HepG2 (cell line): ENCODE measurements around the gene RANBP3. TPM values are rescaled to one million over a fixed set of nuclear protein-coding genes. Genes with fewer than 3 reads are reported as not detected.

Experiments
- CEBPG ChIP-seq: IDR thresholded peaks from 2 replicates; pipeline ENCODE4 v1.6.1; 2016
- EEA1 ChIP-seq: sonication (generic); formaldehyde crosslinking; IDR thresholded peaks from 2 replicates; pipeline ENCODE4 v1.5.1; 2020; ENCODE audit warnings: mild to moderate bottlenecking, missing genetic modification reagents, borderline replicate concordance
- HDAC6 ChIP-seq: fragments of 200-600 bp; sonication (generic); IDR thresholded peaks from 2 replicates; pipeline ENCODE4 v1.7.0; 2017; ENCODE audit warnings: mild to moderate bottlenecking, antibody characterized with exemption, low read length, low read depth
- KLF11 ChIP-seq: IDR thresholded peaks from 2 replicates; pipeline ENCODE4 v1.6.1; 2016; ENCODE audit warnings: missing compliant biosample characterization
- MIXL1 ChIP-seq: IDR thresholded peaks from 2 replicates; pipeline ENCODE4 v1.6.1; 2016
- MXD3 ChIP-seq: IDR thresholded peaks from 2 replicates; pipeline ENCODE4 v1.6.1; 2016; ENCODE audit warnings: mild to moderate bottlenecking, missing biosample characterization, missing genetic modification reagents
- NFE2L2 ChIP-seq: fragments of 150-350 bp; IDR thresholded peaks from 2 replicates; pipeline ENCODE4 v1.6.1; 2014; ENCODE audit warnings: low read length
- NFYB ChIP-seq: sonication (generic); formaldehyde crosslinking; IDR thresholded peaks from 2 replicates; pipeline ENCODE4 v1.4.0; 2020; ENCODE audit warnings: missing genetic modification reagents
- NR3C1 ChIP-seq: sonication (generic); formaldehyde crosslinking; IDR thresholded peaks from 2 replicates; pipeline ENCODE4 v1.4.0; 2020; ENCODE audit warnings: missing genetic modification reagents
- SNRNP70 ChIP-seq: fragments of 200-400 bp; formaldehyde crosslinking; IDR thresholded peaks from 2 replicates; pipeline ENCODE4 v1.6.1; 2017; ENCODE audit warnings: mild to moderate bottlenecking, low read depth, low read length, moderate library complexity
- ZHX2 ChIP-seq, 2 experiments: sonication (generic) in 1 of 2; formaldehyde crosslinking in 1 of 2; IDR thresholded peaks; 2 replicates each; pipeline versions ENCODE4 v1.6.1 to v1.9.0; 2014 to 2022; ENCODE audit warnings: antibody characterized with exemption in 1 of 2, borderline replicate concordance in 1 of 2, inconsistent platforms in 1 of 2, low read depth in 1 of 2, missing genetic modification reagents in 1 of 2
- ZMYM4 ChIP-seq: sonication (generic); formaldehyde crosslinking; IDR thresholded peaks from 2 replicates; pipeline ENCODE4 v1.8.1; 2023; ENCODE audit warnings: mild to moderate bottlenecking, missing genetic modification reagents
- ZNF354B ChIP-seq: sonication (generic); formaldehyde crosslinking; IDR thresholded peaks from 2 replicates; pipeline ENCODE4 v1.8.0; 2022; ENCODE audit warnings: mild to moderate bottlenecking, missing genetic modification reagents
- ZNF564 ChIP-seq: sonication (generic); formaldehyde crosslinking; IDR thresholded peaks from 2 replicates; pipeline ENCODE4 v1.8.1; 2023; ENCODE audit warnings: mild to moderate bottlenecking, missing genetic modification reagents
- polyA plus RNA-seq, 8 experiments: library from polyadenylated mRNA; depleted of rRNA in 3 of 8; stranded (reverse) in 7 of 8; unstranded in 1 of 8; fragments of >200 nt; fragmentation: Illumina TruSeq in 4 of 8; extraction: Trizol in 4 of 8; gene quantifications; 2 replicates each; pipeline versions ENCODE4 v1.2.1 to v1.2.3, GENCODE V29; 2011 to 2016; ENCODE audit warnings: low read depth in 4 of 8, missing spikeins in 1 of 8, mixed read lengths in 1 of 8; ENCODE audit not compliant: insufficient read depth in 1 of 8
- total RNA-seq, 5 experiments: library from RNA; depleted of rRNA; stranded (reverse); fragments of >200 nt; fragmentation: Illumina TruSeq; extraction: Trizol; gene quantifications; 2 replicates each; pipeline ENCODE4 v1.2.3, GENCODE V29; 2016; ENCODE audit warnings: low read depth in 1 of 5
- TF ChIP-seq, protein P1 (sequence below): sonication (generic); formaldehyde crosslinking; IDR thresholded peaks from 2 replicates; pipeline ENCODE4 v1.4.0; 2020; ENCODE audit warnings: low read depth, mild to moderate bottlenecking, missing genetic modification reagents
- TF ChIP-seq, protein P2 (sequence below): sonication (generic); formaldehyde crosslinking; IDR thresholded peaks from 2 replicates; pipeline ENCODE4 v1.4.0; 2020; ENCODE audit warnings: missing genetic modification reagents

The RANBP3 gene
- total and polyA plus RNA-seq, 2 of the 13 experiments (the other 11 are each of a cell fraction or from before 2014, with no cell fraction given): 39.5 to 149 TPM

DNA sequence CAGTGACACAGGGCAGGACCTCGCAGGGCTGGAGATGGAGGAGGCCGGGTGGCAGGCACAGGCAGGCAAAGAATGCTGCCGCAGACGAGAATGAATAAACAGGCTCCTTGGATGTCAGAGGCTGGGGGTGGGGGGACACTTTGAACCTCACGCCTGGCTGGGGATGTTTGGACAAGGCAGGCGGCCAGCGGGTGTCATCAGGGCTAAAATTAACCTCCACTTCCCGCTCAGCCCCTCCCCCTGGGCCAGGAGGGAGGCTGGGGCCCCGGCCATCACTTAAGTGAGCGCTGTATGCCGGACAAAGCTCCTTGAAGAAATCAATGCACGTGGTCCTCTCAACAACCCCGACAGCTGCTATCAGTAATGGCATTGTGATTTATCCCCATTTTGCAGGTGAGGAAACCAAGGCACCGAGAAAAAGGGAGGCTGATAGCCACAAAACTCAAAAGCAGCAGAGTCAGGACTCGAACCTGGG lies 97.3 kb downstream of the RANBP3 start (continued):
- TF ChIP-seq, protein P1, sequence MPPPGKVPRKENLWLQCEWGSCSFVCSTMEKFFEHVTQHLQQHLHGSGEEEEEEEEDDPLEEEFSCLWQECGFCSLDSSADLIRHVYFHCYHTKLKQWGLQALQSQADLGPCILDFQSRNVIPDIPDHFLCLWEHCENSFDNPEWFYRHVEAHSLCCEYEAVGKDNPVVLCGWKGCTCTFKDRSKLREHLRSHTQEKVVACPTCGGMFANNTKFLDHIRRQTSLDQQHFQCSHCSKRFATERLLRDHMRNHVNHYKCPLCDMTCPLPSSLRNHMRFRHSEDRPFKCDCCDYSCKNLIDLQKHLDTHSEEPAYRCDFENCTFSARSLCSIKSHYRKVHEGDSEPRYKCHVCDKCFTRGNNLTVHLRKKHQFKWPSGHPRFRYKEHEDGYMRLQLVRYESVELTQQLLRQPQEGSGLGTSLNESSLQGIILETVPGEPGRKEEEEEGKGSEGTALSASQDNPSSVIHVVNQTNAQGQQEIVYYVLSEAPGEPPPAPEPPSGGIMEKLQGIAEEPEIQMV: no peak
- TF ChIP-seq NFE2L2 (no peak), SNRNP70 (no peak), NR3C1 (CRISPR knock-in tag) (no peak), HDAC6 (no peak), CEBPG (no peak), KLF11 (CRISPR knock-in tag) (no peak), ZHX2 (IDR thresholded peaks at IDR 0.05; ENCODE audit: low read depth) (no peak; the same call in 1 of the 2 replicates), ZHX2 (CRISPR knock-in tag; IDR thresholded peaks at IDR 0.05; ENCODE audit: borderline replicate concordance) (no peak), ZMYM4 (no peak), ZNF354B (CRISPR knock-in tag) (no peak), NFYB (CRISPR knock-in tag) (no peak), MIXL1 (peak; percentile 64; the same call in 1 of the 2 replicates), MXD3 (CRISPR knock-in tag) (no peak; the same call in 1 of the 2 replicates), ZNF564 (CRISPR knock-in tag) (no peak), EEA1 (CRISPR knock-in tag) (no peak)
- TF ChIP-seq, protein P2, sequence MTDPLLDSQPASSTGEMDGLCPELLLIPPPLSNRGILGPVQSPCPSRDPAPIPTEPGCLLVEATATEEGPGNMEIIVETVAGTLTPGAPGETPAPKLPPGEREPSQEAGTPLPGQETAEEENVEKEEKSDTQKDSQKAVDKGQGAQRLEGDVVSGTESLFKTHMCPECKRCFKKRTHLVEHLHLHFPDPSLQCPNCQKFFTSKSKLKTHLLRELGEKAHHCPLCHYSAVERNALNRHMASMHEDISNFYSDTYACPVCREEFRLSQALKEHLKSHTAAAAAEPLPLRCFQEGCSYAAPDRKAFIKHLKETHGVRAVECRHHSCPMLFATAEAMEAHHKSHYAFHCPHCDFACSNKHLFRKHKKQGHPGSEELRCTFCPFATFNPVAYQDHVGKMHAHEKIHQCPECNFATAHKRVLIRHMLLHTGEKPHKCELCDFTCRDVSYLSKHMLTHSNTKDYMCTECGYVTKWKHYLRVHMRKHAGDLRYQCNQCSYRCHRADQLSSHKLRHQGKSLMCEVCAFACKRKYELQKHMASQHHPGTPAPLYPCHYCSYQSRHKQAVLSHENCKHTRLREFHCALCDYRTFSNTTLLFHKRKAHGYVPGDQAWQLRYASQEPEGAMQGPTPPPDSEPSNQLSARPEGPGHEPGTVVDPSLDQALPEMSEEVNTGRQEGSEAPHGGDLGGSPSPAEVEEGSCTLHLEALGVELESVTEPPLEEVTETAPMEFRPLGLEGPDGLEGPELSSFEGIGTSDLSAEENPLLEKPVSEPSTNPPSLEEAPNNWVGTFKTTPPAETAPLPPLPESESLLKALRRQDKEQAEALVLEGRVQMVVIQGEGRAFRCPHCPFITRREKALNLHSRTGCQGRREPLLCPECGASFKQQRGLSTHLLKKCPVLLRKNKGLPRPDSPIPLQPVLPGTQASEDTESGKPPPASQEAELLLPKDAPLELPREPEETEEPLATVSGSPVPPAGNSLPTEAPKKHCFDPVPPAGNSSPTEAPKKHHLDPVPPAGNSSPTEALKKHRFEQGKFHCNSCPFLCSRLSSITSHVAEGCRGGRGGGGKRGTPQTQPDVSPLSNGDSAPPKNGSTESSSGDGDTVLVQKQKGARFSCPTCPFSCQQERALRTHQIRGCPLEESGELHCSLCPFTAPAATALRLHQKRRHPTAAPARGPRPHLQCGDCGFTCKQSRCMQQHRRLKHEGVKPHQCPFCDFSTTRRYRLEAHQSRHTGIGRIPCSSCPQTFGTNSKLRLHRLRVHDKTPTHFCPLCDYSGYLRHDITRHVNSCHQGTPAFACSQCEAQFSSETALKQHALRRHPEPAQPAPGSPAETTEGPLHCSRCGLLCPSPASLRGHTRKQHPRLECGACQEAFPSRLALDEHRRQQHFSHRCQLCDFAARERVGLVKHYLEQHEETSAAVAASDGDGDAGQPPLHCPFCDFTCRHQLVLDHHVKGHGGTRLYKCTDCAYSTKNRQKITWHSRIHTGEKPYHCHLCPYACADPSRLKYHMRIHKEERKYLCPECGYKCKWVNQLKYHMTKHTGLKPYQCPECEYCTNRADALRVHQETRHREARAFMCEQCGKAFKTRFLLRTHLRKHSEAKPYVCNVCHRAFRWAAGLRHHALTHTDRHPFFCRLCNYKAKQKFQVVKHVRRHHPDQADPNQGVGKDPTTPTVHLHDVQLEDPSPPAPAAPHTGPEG (CRISPR knock-in tag): no peak
